IPS-18c (cell line): ENCODE results near the gene ZPBP2.

Experiments used
- H3K4me3 ChIP-seq: 2 replicates; pipeline ENCODE4 v1.7.0; 2013; ENCODE audit warnings: low read depth, mild to moderate bottlenecking, low read length, moderate library complexity; ENCODE audit not compliant: insufficient read depth
- H3K9me3 ChIP-seq: one replicate; pipeline ENCODE4 v1.6.1; 2013; ENCODE audit warnings: mild to moderate bottlenecking, low read length, moderate library complexity; ENCODE audit not compliant: control insufficient read depth, insufficient read depth

ZPBP2 gene

GRCh38 chr17:39923836-39924690 is 56.1 kb downstream of the ZPBP2 start:
- Histone ChIP-seq H3K9me3 (peaks cover 3% of the 10 kb centered on the region), H3K4me3 (no peak overlapping the region)

GRCh38 chr17:39924691-39925055 is 56.7 kb downstream of the ZPBP2 start:
- Histone ChIP-seq H3K9me3 (peaks cover 3% of the 10 kb centered on the region), H3K4me3 (0 out of 2 replicates have a peak overlapping the region, but pooled peaks have one; percentile 3)

GRCh38 chr17:39925282-39926134 is 57.5 kb downstream of the ZPBP2 start:
- Histone ChIP-seq H3K9me3 (peaks cover 3% of the 10 kb centered on the region), H3K4me3 (0 out of 2 replicates have a peak overlapping the region, but pooled peaks have one; percentile 80)

- Histone ChIP-seq H3K9me3 (peaks cover 3% of the 10 kb centered on the region), H3K4me3 (peak overlapping the region; percentile 80)
Observed at GRCh38 chr17:39926135-39926587, 58.2 kb downstream of the ZPBP2 start.

GRCh38 chr17:39926588-39927100 is 58.6 kb downstream of the ZPBP2 start:
- Histone ChIP-seq H3K9me3 (peaks cover 3% of the 10 kb centered on the region), H3K4me3 (peak overlapping the region; percentile 80)
